Panc1 (cell line): Measurements from ENCODE around the gene ST3GAL5.

Experiments
- POLR2AphosphoS5 ChIP-seq: IDR thresholded peaks from 2 replicates; pipeline ENCODE4 v1.6.1; 2012; ENCODE audit warnings: mild to moderate bottlenecking, low read depth, low read length, moderate library complexity
- SIN3A ChIP-seq: IDR thresholded peaks from 2 replicates; pipeline ENCODE4 v1.6.1; 2012; ENCODE audit warnings: low read depth, mild to moderate bottlenecking, low read length, moderate library complexity, borderline replicate concordance; ENCODE audit not compliant: insufficient read depth
- TCF7L2 ChIP-seq: IDR thresholded peaks from 2 replicates; pipeline ENCODE4 v1.6.1; 2011; ENCODE audit warnings: mild to moderate bottlenecking, low read depth, low read length, inconsistent platforms
- TF ChIP-seq, protein P1 (sequence below): fragments of 450-650 bp; IDR thresholded peaks from 2 replicates; pipeline ENCODE4 v1.5.1; 2017; ENCODE audit warnings: mild to moderate bottlenecking

DNA sequence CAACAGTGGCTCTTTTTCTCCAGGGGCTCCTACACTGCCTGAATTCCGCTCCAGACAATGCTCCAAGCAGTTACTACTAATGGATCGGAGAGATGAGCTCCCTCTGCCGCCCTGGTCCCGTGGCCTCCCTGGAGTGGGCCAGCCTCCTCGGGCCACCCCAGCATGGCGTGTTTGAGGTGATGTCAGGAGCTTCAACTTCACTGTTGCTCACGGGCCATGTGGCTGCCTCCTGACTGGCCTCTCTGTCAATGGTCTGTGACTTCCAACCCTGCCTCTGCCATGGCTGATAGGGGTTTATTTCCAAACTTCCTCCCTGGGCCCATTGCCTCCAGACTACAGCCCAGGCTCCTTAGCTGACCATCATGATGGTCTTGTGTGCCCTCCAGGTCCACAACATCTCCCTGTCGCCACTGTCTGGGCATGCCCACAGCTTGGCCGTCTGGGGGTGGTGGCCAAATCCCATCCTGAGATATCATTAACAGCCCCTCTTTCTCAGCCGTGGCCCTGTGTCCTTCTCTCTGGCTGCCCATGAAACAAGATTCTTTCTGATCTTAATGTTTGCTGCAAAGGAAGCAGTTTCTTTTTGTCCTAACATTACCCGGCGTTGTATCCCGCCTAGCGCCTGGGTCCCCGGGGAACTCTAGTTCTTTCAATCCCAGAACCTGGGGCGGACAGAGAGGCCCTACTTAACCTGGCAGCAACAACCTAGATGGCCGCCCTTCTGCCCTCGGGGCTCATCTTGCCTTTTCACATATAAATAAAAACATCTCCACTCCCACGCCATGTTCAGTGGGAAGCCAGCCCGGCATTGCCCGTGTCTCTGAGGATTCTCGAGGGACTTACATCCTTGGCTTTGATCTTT, 96.9 kb downstream of the ST3GAL5 start:
- TF ChIP-seq, protein P1, sequence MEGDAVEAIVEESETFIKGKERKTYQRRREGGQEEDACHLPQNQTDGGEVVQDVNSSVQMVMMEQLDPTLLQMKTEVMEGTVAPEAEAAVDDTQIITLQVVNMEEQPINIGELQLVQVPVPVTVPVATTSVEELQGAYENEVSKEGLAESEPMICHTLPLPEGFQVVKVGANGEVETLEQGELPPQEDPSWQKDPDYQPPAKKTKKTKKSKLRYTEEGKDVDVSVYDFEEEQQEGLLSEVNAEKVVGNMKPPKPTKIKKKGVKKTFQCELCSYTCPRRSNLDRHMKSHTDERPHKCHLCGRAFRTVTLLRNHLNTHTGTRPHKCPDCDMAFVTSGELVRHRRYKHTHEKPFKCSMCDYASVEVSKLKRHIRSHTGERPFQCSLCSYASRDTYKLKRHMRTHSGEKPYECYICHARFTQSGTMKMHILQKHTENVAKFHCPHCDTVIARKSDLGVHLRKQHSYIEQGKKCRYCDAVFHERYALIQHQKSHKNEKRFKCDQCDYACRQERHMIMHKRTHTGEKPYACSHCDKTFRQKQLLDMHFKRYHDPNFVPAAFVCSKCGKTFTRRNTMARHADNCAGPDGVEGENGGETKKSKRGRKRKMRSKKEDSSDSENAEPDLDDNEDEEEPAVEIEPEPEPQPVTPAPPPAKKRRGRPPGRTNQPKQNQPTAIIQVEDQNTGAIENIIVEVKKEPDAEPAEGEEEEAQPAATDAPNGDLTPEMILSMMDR: no peak
- TF ChIP-seq POLR2AphosphoS5 (no peak), SIN3A (no peak), TCF7L2 (no peak)
